Measurements from ENCODE around the gene NFKBIB. TPM values are rescaled to one million over a fixed set of nuclear protein-coding genes. Genes with fewer than 3 reads are reported as not detected.

The NFKBIB gene
- total RNA-seq, 1 experiment from 2014 or later = 51.2 TPM

DNA sequence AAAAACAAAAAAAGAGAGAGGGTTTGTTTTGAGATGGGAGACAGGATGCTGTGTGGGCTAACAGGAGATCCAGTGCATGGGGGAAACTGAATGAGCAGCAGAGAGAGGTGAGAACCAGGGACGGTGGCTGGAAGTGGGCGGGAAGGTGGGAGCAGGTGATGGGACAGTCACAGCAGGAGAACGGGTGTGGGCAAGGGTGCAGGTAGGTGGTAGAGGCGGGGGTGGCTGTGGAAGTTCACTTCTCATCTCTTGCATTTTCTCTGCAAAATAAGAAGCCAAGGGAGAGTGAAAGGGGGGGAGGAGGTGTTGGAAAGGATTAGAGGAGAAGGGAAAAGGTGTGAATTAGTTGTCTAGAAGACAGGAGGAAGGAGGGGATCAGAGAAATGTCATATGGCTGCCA is 53.9 kb downstream of the NFKBIB start:
- Histone ChIP-seq H3K9me2 (ENCODE audit: insufficient read depth) (no peaks in the 10 kb centered on the region), H3K4me3 (replicated peaks in 1 of 2; ENCODE audit: low read depth in 1 of 2, low read length in 2 of 2) (no peak overlapping the region), H3K36me3 (ENCODE audit: control insufficient read depth in 1 of 2, insufficient read depth in 2 of 2, low read length in 2 of 2) (no peaks in the 10 kb centered on the region), H3K27ac (ENCODE audit: low read depth, low read length) (no peak overlapping the region), H3K9ac (ENCODE audit: low read length) (no peak overlapping the region), H3K4me2 (ENCODE audit: low read length) (no peak overlapping the region), H3K4me1 (ENCODE audit: control insufficient read depth in 1 of 2, insufficient read depth in 2 of 2, low read length in 2 of 2) (peaks cover 3 to 10% of the 10 kb centered on the region in 2 experiments), H3K27me3 (ENCODE audit: insufficient read depth, low read length) (no peaks in the 10 kb centered on the region), H3K9me3 (ENCODE audit: control insufficient read depth in 1 of 2, insufficient read depth in 1 of 2, low read depth in 1 of 2, low read length in 2 of 2) (no peaks in the 10 kb centered on the region), H4K20me1 (ENCODE audit: insufficient read depth) (no peaks in the 10 kb centered on the region), H2AFZ (ENCODE audit: low read depth, low read length, poor library complexity, severe bottlenecking) (no peak overlapping the region), H3K79me2 (ENCODE audit: insufficient read depth, low read length) (no peaks in the 10 kb centered on the region)
- TF ChIP-seq, protein P1, sequence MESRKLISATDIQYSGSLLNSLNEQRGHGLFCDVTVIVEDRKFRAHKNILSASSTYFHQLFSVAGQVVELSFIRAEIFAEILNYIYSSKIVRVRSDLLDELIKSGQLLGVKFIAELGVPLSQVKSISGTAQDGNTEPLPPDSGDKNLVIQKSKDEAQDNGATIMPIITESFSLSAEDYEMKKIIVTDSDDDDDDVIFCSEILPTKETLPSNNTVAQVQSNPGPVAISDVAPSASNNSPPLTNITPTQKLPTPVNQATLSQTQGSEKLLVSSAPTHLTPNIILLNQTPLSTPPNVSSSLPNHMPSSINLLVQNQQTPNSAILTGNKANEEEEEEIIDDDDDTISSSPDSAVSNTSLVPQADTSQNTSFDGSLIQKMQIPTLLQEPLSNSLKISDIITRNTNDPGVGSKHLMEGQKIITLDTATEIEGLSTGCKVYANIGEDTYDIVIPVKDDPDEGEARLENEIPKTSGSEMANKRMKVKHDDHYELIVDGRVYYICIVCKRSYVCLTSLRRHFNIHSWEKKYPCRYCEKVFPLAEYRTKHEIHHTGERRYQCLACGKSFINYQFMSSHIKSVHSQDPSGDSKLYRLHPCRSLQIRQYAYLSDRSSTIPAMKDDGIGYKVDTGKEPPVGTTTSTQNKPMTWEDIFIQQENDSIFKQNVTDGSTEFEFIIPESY (IDR thresholded peaks at IDR 0.05; ENCODE audit: extremely low read depth, insufficient replicate concordance, low read length) = no peak
- TF ChIP-seq, protein P2, sequence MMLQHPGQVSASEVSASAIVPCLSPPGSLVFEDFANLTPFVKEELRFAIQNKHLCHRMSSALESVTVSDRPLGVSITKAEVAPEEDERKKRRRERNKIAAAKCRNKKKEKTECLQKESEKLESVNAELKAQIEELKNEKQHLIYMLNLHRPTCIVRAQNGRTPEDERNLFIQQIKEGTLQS (IDR thresholded peaks at IDR 0.05) = no peak
- no peak for TF ChIP-seq EZH2phosphoT487 (IDR thresholded peaks at IDR 0.05; ENCODE audit: borderline replicate concordance)
- no peak for TF ChIP-seq EZH2 (IDR thresholded peaks at IDR 0.05)
- TF ChIP-seq SIN3A (IDR thresholded peaks at IDR 0.05; ENCODE audit: low read depth) = no peak
- TF ChIP-seq RAD21 (IDR thresholded peaks at IDR 0.05; ENCODE audit: low read depth) = no peak
- TF ChIP-seq, protein P3, sequence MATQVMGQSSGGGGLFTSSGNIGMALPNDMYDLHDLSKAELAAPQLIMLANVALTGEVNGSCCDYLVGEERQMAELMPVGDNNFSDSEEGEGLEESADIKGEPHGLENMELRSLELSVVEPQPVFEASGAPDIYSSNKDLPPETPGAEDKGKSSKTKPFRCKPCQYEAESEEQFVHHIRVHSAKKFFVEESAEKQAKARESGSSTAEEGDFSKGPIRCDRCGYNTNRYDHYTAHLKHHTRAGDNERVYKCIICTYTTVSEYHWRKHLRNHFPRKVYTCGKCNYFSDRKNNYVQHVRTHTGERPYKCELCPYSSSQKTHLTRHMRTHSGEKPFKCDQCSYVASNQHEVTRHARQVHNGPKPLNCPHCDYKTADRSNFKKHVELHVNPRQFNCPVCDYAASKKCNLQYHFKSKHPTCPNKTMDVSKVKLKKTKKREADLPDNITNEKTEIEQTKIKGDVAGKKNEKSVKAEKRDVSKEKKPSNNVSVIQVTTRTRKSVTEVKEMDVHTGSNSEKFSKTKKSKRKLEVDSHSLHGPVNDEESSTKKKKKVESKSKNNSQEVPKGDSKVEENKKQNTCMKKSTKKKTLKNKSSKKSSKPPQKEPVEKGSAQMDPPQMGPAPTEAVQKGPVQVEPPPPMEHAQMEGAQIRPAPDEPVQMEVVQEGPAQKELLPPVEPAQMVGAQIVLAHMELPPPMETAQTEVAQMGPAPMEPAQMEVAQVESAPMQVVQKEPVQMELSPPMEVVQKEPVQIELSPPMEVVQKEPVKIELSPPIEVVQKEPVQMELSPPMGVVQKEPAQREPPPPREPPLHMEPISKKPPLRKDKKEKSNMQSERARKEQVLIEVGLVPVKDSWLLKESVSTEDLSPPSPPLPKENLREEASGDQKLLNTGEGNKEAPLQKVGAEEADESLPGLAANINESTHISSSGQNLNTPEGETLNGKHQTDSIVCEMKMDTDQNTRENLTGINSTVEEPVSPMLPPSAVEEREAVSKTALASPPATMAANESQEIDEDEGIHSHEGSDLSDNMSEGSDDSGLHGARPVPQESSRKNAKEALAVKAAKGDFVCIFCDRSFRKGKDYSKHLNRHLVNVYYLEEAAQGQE (IDR thresholded peaks at IDR 0.05; ENCODE audit: low read depth) = no peak
- no peak for TF ChIP-seq POLR2AphosphoS5 (IDR thresholded peaks at IDR 0.05; ENCODE audit: low read depth, low read length)
- no peak for TF ChIP-seq FOSL1 (IDR thresholded peaks at IDR 0.05; ENCODE audit: low read depth)
- TF ChIP-seq JUND (IDR thresholded peaks at IDR 0.05) = no peak
- TF ChIP-seq POLR2A (IDR thresholded peaks at IDR 0.05; ENCODE audit: borderline replicate concordance, extremely low read depth, insufficient read depth, insufficient read length) = no peak
- no peak for TF ChIP-seq ZFX (IDR thresholded peaks at IDR 0.05)
- TF ChIP-seq ZNF274 (IDR thresholded peaks at IDR 0.05; ENCODE audit: low read depth, low read length) = no peak
- TF ChIP-seq, protein P4, sequence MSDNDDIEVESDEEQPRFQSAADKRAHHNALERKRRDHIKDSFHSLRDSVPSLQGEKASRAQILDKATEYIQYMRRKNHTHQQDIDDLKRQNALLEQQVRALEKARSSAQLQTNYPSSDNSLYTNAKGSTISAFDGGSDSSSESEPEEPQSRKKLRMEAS (IDR thresholded peaks at IDR 0.05) = no peak
- no peak for TF ChIP-seq SRF (IDR thresholded peaks at IDR 0.05; ENCODE audit: low read depth)
- TF ChIP-seq SP1 (IDR thresholded peaks at IDR 0.05; ENCODE audit: low read depth) = no peak
- no peak for TF ChIP-seq TCF7L2 (IDR thresholded peaks at IDR 0.05; ENCODE audit: borderline replicate concordance, extremely low read depth, insufficient read depth, insufficient read length)
- no peak for TF ChIP-seq YY1 (IDR thresholded peaks at IDR 0.05; ENCODE audit: extremely low read depth, insufficient replicate concordance, low read depth, low read length)
- no peak for TF ChIP-seq CBX3 (IDR thresholded peaks at IDR 0.05; ENCODE audit: low read depth)
- BruUV-seq (replicated peaks) = no TSS peak
- RAD21 ChIA-PET (ENCODE audit: low non-redundant PET in 1 of 2, low total read pairs in 2 of 2, uncharacterized antibody in 2 of 2, unreplicated experiment in 2 of 2) = no interaction called here
- intact Hi-C loops (cut with micrococcal nuclease) = no loop called here
- no peak for ATAC-seq
- CTCF ChIA-PET = no interaction called here
- DNase-seq (ENCODE audit: low read depth, low spot score) = no peak
- POLR2A ChIA-PET = no interaction called here
